ENCODE results near the gene PCSK4.
"Not testable (repeated sequence)": the region's sequence is repeated elsewhere in the genome, so short reads cannot be mapped to it uniquely, and the experiment has no call there.

The PCSK4 gene

DNA sequence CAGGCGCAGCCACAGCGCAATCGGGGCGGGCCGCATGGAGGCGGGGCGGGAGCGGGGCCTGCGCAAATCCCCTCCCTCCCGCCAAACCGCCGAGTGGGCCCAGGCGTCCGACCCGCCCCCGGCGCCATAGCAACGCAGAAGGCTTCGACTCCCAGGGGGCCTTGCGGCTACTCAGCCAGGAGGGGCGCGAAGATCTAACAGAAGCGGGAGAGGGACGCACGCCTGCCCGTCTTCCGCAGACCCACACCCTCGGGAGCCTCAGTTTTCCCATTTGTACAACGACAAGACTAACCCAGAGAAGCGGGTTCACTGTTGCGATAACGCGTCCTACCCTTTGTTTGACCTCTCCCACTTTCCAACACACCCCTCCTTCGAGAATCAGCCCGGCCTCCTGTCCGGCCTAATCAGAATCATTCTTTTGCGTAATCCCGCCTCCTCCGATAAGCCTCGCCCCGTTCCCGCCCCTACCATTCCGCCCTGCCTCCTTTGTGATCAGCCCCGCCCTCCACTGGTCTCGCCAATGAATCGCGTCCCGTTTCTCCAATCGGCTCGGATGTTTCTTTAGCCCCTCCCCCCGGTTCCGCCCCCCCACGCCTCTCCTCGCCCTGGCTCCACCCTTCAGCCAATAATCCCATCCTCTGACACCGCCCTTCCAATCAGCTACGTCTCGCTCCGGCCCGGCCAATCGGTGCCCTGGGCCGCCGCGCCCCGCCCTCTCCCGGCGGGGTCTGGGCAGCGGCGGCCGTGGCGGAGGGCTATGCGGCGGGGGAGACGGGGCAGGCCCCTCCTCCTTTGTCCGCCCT lies at the start of gene PCSK4:
TSS of gene PCSK4 (minus strand) at position 40 of the 803 bp plus-strand sequence. CDS start at position 36, 4 bp downstream.
- peak; percentile 92 for DNase-seq (ENCODE audit: low spot score)

GRCh38 chr19:1539749-1540148 lies 49.6 kb upstream of the PCSK4 start:
- DNase-seq (ENCODE audit: low spot score), result not testable (repeated sequence)

DNA sequence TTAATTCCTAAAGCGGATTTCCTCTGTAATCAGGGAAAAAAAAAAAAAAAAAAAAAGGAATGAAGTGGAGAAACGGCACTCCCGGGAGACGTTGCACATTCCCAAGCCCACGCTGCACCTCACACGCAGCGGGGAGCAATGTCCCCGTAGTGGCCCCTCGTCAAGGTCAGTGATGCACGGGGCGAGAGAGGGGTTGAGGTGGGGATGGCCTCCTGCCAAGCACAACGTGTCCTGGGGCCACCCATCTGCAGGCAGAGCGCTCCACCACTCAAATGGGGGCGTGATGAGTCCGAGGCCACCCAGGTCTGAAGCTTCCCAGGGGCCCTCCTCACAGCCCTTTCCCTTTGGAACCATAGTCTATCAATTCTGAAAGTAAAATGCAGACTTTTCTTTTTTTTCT lies 48.8 kb upstream of the PCSK4 start:
- no peak for DNase-seq (ENCODE audit: low spot score)

DNA sequence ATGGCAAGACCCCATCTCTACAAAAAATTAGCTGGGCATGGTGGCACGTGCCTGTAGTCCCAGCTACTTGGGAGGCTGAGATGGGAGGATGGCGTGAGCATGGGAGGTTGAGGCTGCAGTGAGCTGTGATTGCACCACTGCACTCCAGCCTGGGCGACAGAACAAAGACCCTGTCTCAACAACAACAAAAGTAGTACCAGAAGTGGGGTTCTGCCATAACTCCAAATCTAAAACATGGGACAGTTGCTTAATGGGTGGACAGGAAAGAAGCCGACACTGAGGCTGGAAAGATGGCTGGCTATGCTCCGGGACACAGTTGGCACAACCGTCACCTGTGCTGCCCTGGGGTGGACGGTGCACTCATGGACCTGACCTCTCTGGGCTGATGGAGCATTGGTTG lies 45.5 kb upstream of the PCSK4 start:
- DNase-seq (ENCODE audit: low spot score), result not testable (repeated sequence)

DNA sequence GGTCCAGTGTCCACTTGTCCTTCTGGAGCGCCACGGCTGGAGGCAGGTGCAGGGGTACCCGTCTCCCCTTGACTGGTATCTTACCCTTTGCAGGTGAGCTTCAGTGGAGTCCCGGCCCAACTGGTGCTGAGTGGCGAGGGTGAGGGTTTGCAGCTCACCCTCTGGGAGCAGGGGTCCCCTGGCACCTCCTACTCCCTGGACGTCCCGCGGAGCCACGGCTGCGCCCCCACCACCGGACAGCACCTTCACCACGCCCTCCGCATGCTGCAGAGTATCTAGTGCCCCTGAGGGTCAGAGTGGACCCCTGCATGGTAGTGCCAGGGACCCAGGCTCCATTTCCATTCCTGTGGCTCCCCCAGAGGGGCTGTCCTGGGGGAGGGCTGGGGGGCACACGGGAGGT lies 44.8 kb upstream of the PCSK4 start:
- no peak for DNase-seq (ENCODE audit: low spot score)

GRCh38 chr19:1533510-1534150 lies 43.5 kb upstream of the PCSK4 start:
- no peak for DNase-seq (ENCODE audit: low spot score)

DNA sequence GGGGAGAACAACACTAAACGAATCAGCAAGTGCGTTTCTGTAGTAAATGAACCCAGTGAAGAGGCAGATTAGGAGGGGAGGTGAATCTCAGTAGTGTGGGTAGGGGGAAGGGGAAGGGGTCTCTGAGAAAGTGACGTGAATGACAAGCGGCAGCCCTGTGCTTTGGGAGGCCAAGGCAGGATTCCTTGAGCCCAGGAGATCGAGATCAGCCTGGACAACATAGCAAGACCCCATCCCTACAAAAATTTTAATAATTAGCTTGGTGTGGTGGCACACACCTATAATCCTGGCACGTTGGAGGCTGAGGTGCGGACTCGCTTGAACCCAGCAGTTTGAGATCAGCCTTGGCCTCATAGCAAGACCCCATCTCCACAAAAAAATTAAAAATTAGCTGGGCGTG lies 41.9 kb upstream of the PCSK4 start:
- DNase-seq (ENCODE audit: low spot score), result no peak

DNA sequence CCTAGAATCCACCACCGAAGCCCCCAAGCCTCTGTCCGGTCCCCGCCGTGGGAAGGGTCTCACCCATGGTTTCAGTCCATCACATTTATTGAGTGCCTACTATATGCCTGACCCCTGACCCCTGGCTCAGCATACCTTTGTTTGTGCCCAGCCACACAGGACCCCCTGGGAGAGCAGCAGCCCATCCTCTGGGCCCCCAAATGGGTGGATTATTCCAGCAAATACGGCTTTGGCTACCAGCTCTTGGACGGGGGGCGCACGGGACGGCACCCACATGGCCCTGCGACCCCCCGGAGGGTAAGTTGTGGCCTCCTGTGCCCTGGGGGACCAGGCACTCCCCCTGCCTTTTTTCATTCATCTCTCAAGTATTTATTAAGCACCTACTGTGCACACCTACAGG lies 41.4 kb upstream of the PCSK4 start:
- DNase-seq (ENCODE audit: low spot score), result no peak

- DNase-seq (ENCODE audit: low spot score), result not testable (repeated sequence)
Measured at GRCh38 chr19:1530856-1531255, 40.7 kb upstream of the PCSK4 start.

GRCh38 chr19:1529430-1529816 lies 39.3 kb upstream of the PCSK4 start:
- DNase-seq (ENCODE audit: low spot score), result no peak

- DNase-seq (ENCODE audit: low spot score), result no peak
Measured at GRCh38 chr19:1528596-1529429, 38.7 kb upstream of the PCSK4 start.

GRCh38 chr19:1527650-1528309 lies 37.6 kb upstream of the PCSK4 start:
- DNase-seq (ENCODE audit: low spot score), result no peak

- no peak for DNase-seq (ENCODE audit: low spot score)
Measured at GRCh38 chr19:1526979-1527649, 37.0 kb upstream of the PCSK4 start.

DNA sequence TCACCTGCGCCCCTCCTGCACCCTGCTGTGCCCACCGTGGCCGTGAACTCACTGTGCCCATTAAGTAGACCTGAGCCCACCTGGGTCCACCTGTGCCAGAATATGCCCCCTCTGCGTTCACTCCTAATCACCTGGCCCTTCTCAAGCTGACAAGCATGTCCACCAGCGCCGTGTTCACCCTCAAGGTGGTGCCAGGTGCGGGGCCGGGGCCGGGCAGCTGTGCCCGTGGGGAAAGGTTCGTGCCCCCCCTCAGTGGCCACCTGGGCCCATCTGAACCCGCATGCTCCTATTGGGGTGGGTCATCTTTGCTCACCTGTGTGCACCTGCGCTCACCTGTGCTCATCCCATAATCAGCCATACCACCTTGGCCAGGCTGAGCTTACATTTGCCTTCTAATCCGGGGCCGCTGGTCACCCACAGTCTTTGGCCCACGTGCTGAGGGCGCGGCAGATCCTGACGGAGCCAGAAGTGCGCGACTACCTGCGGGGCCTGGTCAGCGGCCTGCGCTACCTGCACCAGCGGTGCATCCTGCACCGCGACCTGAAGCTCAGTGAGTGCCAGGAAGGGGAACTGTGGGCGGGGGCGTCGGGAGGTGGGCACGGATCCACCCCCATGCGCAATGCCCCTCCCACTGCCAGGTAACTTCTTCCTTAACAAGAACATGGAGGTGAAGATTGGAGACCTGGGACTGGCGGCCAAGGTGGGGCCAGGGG lies 36.1 kb upstream of the PCSK4 start:
- DNase-seq (ENCODE audit: low spot score), result no peak

DNA sequence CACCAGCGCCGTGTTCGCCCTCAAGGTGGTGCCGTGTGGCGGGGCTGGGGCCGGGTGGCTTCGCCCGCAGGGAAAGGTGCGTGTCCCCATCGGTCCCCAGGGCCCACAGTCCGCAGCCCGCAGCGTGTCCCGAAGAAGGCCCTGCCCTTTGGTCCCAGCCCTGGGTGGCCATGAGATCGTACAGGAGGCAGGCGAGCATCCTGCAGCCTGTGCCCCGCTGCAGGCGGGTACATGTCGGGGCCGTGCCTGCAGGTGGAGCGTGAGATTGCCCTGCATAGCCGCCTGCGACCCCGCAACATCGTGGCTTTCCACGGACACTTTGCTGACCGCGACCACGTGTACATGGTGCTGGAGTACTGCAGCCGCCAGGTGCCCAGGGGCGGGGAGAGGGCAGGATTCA lies 35.2 kb upstream of the PCSK4 start:
- no peak for DNase-seq (ENCODE audit: low spot score)

DNA sequence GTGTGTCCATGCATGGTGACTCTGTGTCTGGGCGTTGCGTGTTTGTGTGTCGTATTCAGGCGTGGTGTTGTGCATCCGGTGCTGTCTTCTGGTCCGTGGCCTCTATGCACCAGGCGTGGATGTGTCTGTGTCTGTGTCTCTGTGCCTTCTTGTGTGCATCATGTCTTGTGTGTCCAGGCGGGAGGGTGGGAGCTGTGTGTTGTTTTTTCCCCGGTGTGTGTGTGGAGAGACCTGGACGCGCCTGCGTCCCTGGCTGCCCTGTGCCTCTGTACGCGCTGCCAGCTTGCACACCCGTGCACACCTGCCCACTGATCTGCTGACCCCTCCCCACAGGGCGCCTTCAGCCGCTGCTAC lies 34.8 kb upstream of the PCSK4 start:
- no peak for DNase-seq (ENCODE audit: low spot score)

DNA sequence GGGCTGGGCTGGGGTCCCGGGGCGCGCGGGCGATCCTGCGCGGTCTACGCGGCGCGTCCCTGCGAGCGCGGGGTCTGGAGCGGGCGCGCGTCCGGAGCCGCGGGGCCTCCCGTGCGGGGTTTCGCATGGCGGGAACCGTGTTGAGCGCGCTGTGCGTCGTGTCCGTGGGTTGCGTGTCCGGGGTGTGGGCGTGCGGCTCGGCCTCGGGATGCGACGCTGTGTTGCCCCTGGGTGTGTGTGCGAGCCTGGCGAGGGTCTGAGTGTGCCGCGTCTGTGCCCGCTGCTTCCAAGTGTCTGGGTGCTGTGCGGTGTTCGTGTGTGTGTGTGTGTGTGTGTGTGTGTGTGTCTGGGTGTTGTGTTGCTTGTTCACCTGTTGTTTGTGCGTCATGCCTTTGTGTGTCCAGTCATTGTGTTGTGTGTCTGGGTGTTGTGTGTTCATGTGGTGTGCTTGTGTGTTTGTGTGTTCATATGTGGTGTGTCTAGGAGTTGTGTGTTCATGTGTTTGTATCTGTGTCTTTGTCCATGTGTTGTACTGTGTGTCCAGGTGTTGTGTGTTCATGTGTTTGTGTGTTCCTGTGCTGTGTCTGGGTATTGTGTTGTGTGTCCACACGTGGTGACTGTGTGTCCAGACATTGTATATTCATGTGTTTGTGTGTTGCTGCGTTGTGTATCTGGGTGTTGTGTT lies 34.3 kb upstream of the PCSK4 start:
- no peak for DNase-seq (ENCODE audit: low spot score)

- no peak for DNase-seq (ENCODE audit: low spot score)
Measured at GRCh38 chr19:1523412-1524286, 33.5 kb upstream of the PCSK4 start, which contains the start of gene PLK5. Gene PLK5 (plus strand): TSS chr19:1524077. CDS start chr19:1526997, 2,920 bp downstream.

GRCh38 chr19:1522838-1523237 lies 32.7 kb upstream of the PCSK4 start:
- DNase-seq (ENCODE audit: low spot score), result no peak

Measured in SW480 (cell line).